NK-92 (cell line): Measurements from ENCODE around the gene OGDH.
A peak's percentile ranks its signal among the peaks of the same experiment; 100 is the strongest.

Experiments
- DNase-seq: peaks from one replicate; lab custom pipeline; 2025; ENCODE audit not compliant: unreplicated experiment; lab: John Stamatoyannopoulos, UW

The OGDH gene

DNA sequence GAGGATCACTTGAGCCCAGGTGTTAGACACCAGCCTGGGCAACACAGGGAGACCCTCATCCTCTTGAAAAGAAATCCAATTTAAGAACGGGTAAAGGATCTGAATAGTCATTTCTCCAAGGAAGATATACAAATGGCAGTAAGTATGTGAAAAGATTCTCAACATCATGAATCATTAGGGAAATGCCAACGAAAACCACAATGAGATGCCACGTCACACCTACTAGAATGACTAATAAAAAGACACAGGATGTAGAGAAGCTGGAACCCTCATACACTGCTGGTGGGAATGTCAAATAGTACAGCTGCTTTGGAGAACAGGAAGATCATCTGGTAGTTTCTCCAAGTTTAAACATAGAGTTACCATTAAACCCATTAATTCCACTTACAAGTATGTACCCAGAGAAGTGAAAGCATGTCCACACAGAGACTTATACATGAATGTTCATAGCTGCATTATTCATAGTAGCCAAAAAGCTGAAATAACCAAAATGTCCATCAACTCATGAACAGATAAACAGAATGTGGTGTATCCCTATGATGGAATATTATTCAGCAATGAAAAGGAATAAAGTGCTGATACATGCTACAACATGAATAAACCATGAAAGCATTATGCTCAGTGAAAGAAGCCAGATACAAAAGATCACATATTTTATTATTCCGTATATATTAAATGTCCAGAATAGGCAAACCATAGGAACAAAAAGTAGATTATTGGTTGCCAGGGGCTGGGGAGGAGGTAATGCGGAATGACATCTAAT is 129.2 kb downstream of the OGDH start:
- no peak for DNase-seq

- DNase-seq, result no peak
Measured at GRCh38 chr7:44736896-44737295, 130.5 kb downstream of the OGDH start.

- DNase-seq, result no peak
Measured at GRCh38 chr7:44738051-44738723, 131.8 kb downstream of the OGDH start.

DNA sequence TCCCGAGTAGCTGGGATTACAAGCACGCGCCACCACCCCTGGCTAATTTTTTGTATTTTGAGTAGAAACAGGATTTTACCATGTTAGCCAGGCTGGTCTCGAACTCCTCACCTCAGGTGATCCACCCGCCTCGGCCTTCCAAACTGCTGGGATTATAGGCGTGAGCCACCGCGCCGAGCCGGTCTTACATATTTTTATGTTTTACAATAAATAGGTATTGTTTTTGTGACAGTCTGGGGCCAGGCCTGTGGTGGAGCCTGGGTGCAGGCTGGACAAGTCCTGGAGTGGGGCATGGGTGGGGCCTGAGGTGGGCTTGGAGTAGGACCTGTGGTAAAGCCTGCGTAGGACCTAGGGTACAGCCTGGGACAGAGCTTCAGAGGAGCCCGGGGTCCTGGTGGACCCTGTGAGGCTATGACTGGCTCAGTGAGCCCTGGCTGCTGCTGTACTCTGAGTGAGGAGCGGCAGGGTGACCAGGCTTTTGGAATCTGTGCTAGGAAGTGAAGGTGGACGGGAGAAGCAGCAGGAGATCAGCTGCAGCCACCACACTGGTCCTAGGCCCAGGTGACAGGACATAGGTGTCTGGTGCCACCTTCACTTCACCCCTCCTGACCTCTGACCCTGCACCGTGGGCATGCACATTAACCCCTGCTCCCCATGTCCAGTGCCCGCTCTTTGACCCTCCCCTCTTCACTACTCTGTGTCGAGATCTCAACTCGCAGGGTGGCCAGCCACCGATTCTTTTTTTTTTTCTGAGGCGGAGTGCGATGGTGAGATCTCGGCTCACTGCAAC is 132.6 kb downstream of the OGDH start:
- DNase-seq, result no peak

GRCh38 chr7:44740055-44740454 is 133.6 kb downstream of the OGDH start:
- no peak for DNase-seq

DNA sequence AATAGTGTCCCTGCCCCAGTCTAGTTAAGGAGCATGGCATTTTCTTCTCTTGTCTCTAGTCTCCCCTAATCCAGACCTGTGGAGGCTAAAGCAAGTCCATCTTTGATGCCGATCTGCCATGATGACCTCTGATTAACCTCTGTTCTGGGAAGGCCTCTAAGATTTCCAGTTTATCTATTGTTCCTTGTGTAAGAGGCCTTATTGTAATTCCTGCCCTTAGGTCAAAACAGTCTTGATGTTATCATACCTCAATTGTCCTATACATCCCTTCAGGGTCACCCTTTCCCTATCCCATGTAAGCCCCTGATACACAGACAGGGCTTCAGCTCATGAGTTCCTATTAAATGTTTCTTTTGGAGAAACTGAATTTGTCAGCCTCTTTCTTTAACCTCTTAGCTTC is 137.3 kb downstream of the OGDH start:
- DNase-seq, result no peak

- DNase-seq, result peak; percentile 24
Measured at GRCh38 chr7:44748045-44748947, 141.9 kb downstream of the OGDH start, which contains the start of gene ZMIZ2. Gene ZMIZ2, plus strand, starts transcription at chr7:44748847. Its CDS starts 7,403 bp downstream, at chr7:44756250.

- no peak for DNase-seq
Measured at GRCh38 chr7:44748948-44749731, 142.7 kb downstream of the OGDH start.

GRCh38 chr7:44749992-44750391 is 143.6 kb downstream of the OGDH start:
- no peak for DNase-seq

DNA sequence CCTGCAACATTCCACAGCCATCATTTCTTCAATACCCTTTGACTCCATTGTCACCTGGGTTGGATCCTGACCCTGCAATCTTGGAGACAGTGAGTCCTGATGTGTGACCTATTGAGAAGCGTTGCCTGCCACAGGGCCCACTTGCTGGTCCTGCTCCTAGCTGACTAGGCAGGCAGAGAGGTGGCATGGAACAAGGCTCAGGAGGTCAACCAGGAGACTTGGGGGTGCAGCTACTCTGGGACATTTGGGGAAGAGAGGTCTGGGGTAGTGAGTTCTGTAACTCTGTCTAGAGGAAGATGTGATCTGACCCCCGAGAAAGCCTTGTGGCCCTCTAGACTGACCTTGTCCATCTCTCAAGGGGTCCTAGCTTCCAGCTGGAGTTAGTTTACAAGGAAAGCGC is 144.0 kb downstream of the OGDH start:
- DNase-seq, result no peak

- no peak for DNase-seq
Measured at GRCh38 chr7:44750921-44751571, 144.6 kb downstream of the OGDH start.

- no peak for DNase-seq
Measured at GRCh38 chr7:44752822-44753221, 146.4 kb downstream of the OGDH start.

GRCh38 chr7:44754802-44755697 is 148.6 kb downstream of the OGDH start:
- DNase-seq, result no peak

DNA sequence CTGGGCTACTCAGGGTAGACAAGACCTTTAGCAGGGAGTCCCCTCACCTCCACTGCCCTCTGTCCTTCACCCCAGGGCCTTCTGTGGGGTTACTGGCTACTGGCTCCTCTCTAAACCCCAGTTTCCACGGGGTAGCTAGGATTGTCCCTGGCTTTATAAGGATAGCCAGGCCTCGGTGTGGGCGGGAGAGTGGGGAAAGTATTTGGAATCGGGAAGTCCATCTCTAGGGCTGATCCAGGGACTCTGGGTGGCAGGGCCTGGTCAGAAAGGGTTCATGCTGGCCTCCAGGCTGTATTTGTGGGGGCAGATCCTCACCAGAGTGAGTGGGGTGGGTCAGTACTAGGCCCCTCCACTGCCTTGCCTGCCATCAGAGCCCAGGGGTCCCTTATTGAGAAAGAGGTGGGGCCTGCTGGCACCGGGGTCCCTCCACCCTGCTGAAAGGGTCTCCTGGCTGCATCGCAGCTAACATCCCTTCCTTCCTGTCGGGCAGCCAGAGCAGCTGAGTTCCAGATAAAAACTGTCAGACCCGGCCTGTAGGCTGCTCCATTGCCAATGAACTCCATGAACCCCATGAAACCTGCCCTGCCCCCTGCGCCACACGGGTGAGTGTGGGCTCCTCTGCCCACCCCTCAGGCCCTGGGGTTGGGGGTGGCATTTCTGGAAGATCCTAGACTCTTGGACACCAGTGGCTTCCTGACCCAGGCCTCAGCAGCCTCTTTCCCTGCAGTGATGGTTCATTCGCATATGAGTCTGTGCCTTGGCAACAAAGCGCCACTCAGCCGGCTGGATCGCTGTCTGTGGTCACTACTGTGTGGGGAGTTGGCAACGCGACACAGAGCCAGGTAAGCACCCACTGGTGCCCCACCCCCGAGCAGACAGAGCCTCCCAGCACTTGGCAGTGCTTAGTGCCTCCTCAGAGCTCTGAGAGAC is 149.5 kb downstream of the OGDH start:
- DNase-seq, result no peak

DNA sequence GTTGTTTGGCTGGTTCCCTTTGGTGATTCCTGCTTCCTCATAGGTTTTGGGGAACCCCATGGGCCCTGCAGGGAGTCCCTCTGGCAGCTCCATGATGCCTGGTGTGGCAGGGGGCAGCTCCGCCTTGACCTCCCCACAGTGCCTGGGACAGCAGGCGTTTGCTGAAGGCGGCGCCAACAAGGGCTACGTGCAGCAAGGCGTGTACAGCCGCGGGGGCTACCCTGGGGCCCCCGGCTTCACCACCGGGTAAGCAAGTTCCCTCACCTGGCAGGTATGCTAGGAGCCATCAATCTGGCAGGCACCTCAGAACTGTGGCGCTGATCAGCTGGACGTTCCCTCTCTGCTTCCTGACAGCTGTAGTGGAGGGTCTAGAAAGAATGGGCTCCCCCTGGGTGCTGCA is 150.5 kb downstream of the OGDH start:
- no peak for DNase-seq

GRCh38 chr7:44757311-44757710 is 150.9 kb downstream of the OGDH start:
- DNase-seq, result no peak

GRCh38 chr7:44757739-44758138 is 151.3 kb downstream of the OGDH start:
- DNase-seq, result no peak
